ENCODE measurements around the gene CPSF4L. TPM values are rescaled to one million over a fixed set of nuclear protein-coding genes. Genes with fewer than 3 reads are reported as not detected.

The CPSF4L gene
- total RNA-seq, 2 donors from 2014 or later: not detected

- no peak for ATAC-seq
- peak overlapping the region; percentile 70 for H3K27ac Mint-ChIP-seq
- peaks cover 7% of the 10 kb centered on the region for H3K36me3 Mint-ChIP-seq (ENCODE audit: low read depth)
- no peaks in the 10 kb centered on the region for H3K27me3 Mint-ChIP-seq
- peaks cover 19% of the 10 kb centered on the region for H3K4me1 Mint-ChIP-seq
- no peaks in the 10 kb centered on the region for H3K9me3 ChIP-seq (ENCODE audit: control insufficient read depth, low read length, poor library complexity, severe bottlenecking)
- H3K4me3 Mint-ChIP-seq: no peak overlapping the region
- no peak for DNase-seq
Observed at GRCh38 chr17:73205459-73205961, 56.2 kb downstream of the CPSF4L start.

GRCh38 chr17:73203788-73204479 lies 57.7 kb downstream of the CPSF4L start:
- peak; percentile 86 for ATAC-seq
- Mint-ChIP-seq H3K4me1 (peaks cover 16% of the 10 kb centered on the region), H3K4me3 (no peak overlapping the region), H3K27me3 (no peaks in the 10 kb centered on the region), H3K36me3 (ENCODE audit: low read depth) (peaks cover 7% of the 10 kb centered on the region), H3K27ac (peak overlapping the region; percentile 63)
- peak in 1 of 3 donors; percentile 16 for DNase-seq
- H3K9me3 ChIP-seq (ENCODE audit: control insufficient read depth, low read length, poor library complexity, severe bottlenecking): no peaks in the 10 kb centered on the region

- Mint-ChIP-seq H3K36me3 (ENCODE audit: low read depth) (peaks cover 5% of the 10 kb centered on the region), H3K4me3 (peak overlapping the region; percentile 28), H3K4me1 (peaks cover 18% of the 10 kb centered on the region), H3K27me3 (no peaks in the 10 kb centered on the region), H3K27ac (peak overlapping the region; percentile 63)
- DNase-seq: no peak
- no peaks in the 10 kb centered on the region for H3K9me3 ChIP-seq (ENCODE audit: control insufficient read depth, low read length, poor library complexity, severe bottlenecking)
- ATAC-seq: peak; percentile 50
Observed at GRCh38 chr17:73203135-73203787, 58.4 kb downstream of the CPSF4L start.

- Mint-ChIP-seq H3K4me3 (no peak overlapping the region), H3K27ac (no peak overlapping the region), H3K4me1 (peaks cover 28% of the 10 kb centered on the region), H3K27me3 (no peaks in the 10 kb centered on the region), H3K36me3 (ENCODE audit: low read depth) (peaks cover 11% of the 10 kb centered on the region)
- DNase-seq: no peak
- no peak for ATAC-seq
- no peaks in the 10 kb centered on the region for H3K9me3 ChIP-seq (ENCODE audit: control insufficient read depth, low read length, poor library complexity, severe bottlenecking)
Observed at GRCh38 chr17:73201215-73202069, 60.2 kb downstream of the CPSF4L start.

GRCh38 chr17:73200476-73200875 lies 61.2 kb downstream of the CPSF4L start:
- no peak for ATAC-seq
- H3K9me3 ChIP-seq (ENCODE audit: control insufficient read depth, low read length, poor library complexity, severe bottlenecking): no peaks in the 10 kb centered on the region
- Mint-ChIP-seq H3K27ac (no peak overlapping the region), H3K27me3 (no peaks in the 10 kb centered on the region), H3K4me3 (no peak overlapping the region), H3K36me3 (ENCODE audit: low read depth) (peaks cover 11% of the 10 kb centered on the region), H3K4me1 (peaks cover 29% of the 10 kb centered on the region)
- DNase-seq: no peak

GRCh38 chr17:73199751-73200317 lies 61.8 kb downstream of the CPSF4L start:
- Mint-ChIP-seq H3K27ac (peak overlapping the region; percentile 62), H3K4me3 (no peak overlapping the region), H3K4me1 (peaks cover 29% of the 10 kb centered on the region), H3K36me3 (ENCODE audit: low read depth) (peaks cover 11% of the 10 kb centered on the region), H3K27me3 (no peaks in the 10 kb centered on the region)
- ATAC-seq (no peak), DNase-seq (no peak)
- no peaks in the 10 kb centered on the region for H3K9me3 ChIP-seq (ENCODE audit: control insufficient read depth, low read length, poor library complexity, severe bottlenecking)

GRCh38 chr17:73198930-73199260 lies 62.8 kb downstream of the CPSF4L start:
- Mint-ChIP-seq H3K36me3 (ENCODE audit: low read depth) (peaks cover 11% of the 10 kb centered on the region), H3K27ac (peak overlapping the region; percentile 62), H3K4me1 (peaks cover 31% of the 10 kb centered on the region)

More at GRCh38 chr17:73198930-73199260, 62.8 kb downstream of the CPSF4L start:
- H3K4me3 Mint-ChIP-seq: no peak overlapping the region
- no peak for ATAC-seq
- no peak for DNase-seq
- no peaks in the 10 kb centered on the region for H3K27me3 Mint-ChIP-seq
- no peaks in the 10 kb centered on the region for H3K9me3 ChIP-seq (ENCODE audit: control insufficient read depth, low read length, poor library complexity, severe bottlenecking)

Other genes with a start within 250 kb of the CPSF4L start
- gene SLC39A11, start 169.2 kb downstream of the CPSF4L start, total RNA-seq: 10 to 100 TPM; 23.3 to 32.5 TPM
- gene SSTR2, start 96.9 kb downstream of the CPSF4L start, total RNA-seq: not detected
- 10 to 100 TPM; 64.4 to 70.0 TPM for gene COG1, start 68.8 kb downstream of the CPSF4L start, total RNA-seq
- gene CDC42EP4, start 50.1 kb upstream of the CPSF4L start, total RNA-seq: 1 to 10 TPM; 4.0 to 4.1 TPM